Keratinocyte (primary cell): ENCODE measurements around the gene SLC35A2. TPM values are rescaled to one million over a fixed set of nuclear protein-coding genes. Genes with fewer than 3 reads are reported as not detected.

Experiments
- DNase-seq: peaks from one replicate; pipeline ENCODE4 v3.0.0-alpha.2; 2011; ENCODE audit warnings: low read depth, missing footprints, low spot score
- FAIRE-seq: peaks from 2 replicates; lab custom pipeline; 2011; peaks lifted over from hg19 to GRCh38; lab: Jason Lieb, UNC
- H2AFZ ChIP-seq: 2 replicates; pipeline ENCODE4 v1.6.0; 2012; ENCODE audit warnings: low read length, control low read depth, inconsistent platforms; ENCODE audit not compliant: control insufficient read depth
- H3K27ac ChIP-seq: 2 replicates; pipeline ENCODE4 v1.5.1; 2011; ENCODE audit warnings: low read length; ENCODE audit not compliant: control insufficient read depth, insufficient read depth
- H3K27me3 ChIP-seq: 3 replicates; pipeline ENCODE4 v1.6.0; 2011; ENCODE audit warnings: low read length; ENCODE audit not compliant: control insufficient read depth, insufficient read depth; ENCODE audit errors: extremely low read depth
- H3K36me3 ChIP-seq, 2 experiments: 2 replicates in 1 of 2; 3 replicates in 1 of 2; pipeline ENCODE4 v1.5.1; 2011; ENCODE audit warnings: low read length in 2 of 2, mild to moderate bottlenecking in 1 of 2; ENCODE audit not compliant: control insufficient read depth in 2 of 2, insufficient read depth in 2 of 2; ENCODE audit errors: extremely low read depth in 1 of 2
- H3K4me1 ChIP-seq: 3 replicates; pipeline ENCODE4 v1.5.1; 2011; ENCODE audit warnings: low read length; ENCODE audit not compliant: control insufficient read depth, insufficient read depth; ENCODE audit errors: extremely low read depth
- H3K4me2 ChIP-seq: 3 replicates; pipeline ENCODE4 v1.6.0; 2011; ENCODE audit warnings: low read depth, low read length; ENCODE audit not compliant: control insufficient read depth, insufficient read depth; ENCODE audit errors: extremely low read depth
- H3K4me3 ChIP-seq, 3 experiments: fragments of 200-600 bp in 1 of 3; sonication (generic) in 1 of 3; 2 replicates in 2 of 3; 3 replicates in 1 of 3; pipeline ENCODE4 v1.5.1; 2011 to 2016; ENCODE audit warnings: low read length in 3 of 3, mild to moderate bottlenecking in 3 of 3, control low read depth in 2 of 3, inconsistent platforms in 1 of 3, low read depth in 1 of 3, mixed read lengths in 1 of 3, mixed run types in 1 of 3, moderate library complexity in 1 of 3; ENCODE audit not compliant: control insufficient read depth in 2 of 3, insufficient read depth in 2 of 3; ENCODE audit errors: extremely low read depth in 1 of 3
- H3K79me2 ChIP-seq: 2 replicates; pipeline ENCODE4 v1.6.0; 2012; ENCODE audit warnings: low read length; ENCODE audit not compliant: control insufficient read depth, insufficient read depth
- H3K9ac ChIP-seq: 3 replicates; pipeline ENCODE4 v1.6.0; 2011; ENCODE audit warnings: low read length; ENCODE audit not compliant: control insufficient read depth, insufficient read depth; ENCODE audit errors: extremely low read depth
- H3K9me1 ChIP-seq: 3 replicates; pipeline ENCODE4 v1.6.0; 2011; ENCODE audit warnings: low read length; ENCODE audit not compliant: control insufficient read depth, insufficient read depth; ENCODE audit errors: extremely low read depth
- H3K9me3 ChIP-seq: 2 replicates; pipeline ENCODE4 v1.5.1; 2012; ENCODE audit warnings: low read depth, low read length; ENCODE audit not compliant: control insufficient read depth
- H4K20me1 ChIP-seq: 3 replicates; pipeline ENCODE4 v1.6.0; 2011; ENCODE audit warnings: low read length; ENCODE audit not compliant: control insufficient read depth, insufficient read depth; ENCODE audit errors: extremely low read depth
- EZH2 ChIP-seq: IDR thresholded peaks from one replicate; pipeline ENCODE4 v1.6.1; 2012; ENCODE audit warnings: inconsistent platforms, mild to moderate bottlenecking, low read length, moderate library complexity
- dilution Hi-C: fragments of 300-500 bp; cut with MboI; formaldehyde crosslinking; loops from one replicate; pipeline ENCODE4 v1.7.0; 2020; ENCODE audit warnings: low sequenced_read_pairs; ENCODE audit not compliant: extremely low pct_ligation_motif_present
- polyA plus RNA-seq, 5 experiments: library from polyadenylated mRNA; depleted of rRNA in 3 of 5; stranded (reverse) in 3 of 5; stranded (forward) in 1 of 5; unstranded in 1 of 5; fragments of >200 nt; gene quantifications; 1 replicate in 1 of 5; 2 replicates in 3 of 5; 3 replicates in 1 of 5; pipeline versions ENCODE4 v1.2.1 to v1.2.3, GENCODE V29; 2011 to 2012; ENCODE audit warnings: missing spikeins in 2 of 5, low read depth in 1 of 5, low replicate concordance in 1 of 5
- TF ChIP-seq, protein P1 (sequence below), 3 experiments: IDR thresholded peaks in 1 of 3; conservative IDR thresholded peaks in 1 of 3; optimal IDR thresholded peaks in 1 of 3; 2 replicates in 2 of 3; 3 replicates in 1 of 3; pipeline versions ENCODE3 to v1.5.1; 2011; ENCODE audit warnings: low read length in 3 of 3, mild to moderate bottlenecking in 3 of 3, moderate library complexity in 2 of 3, control low read depth in 1 of 3, inconsistent platforms in 1 of 3; ENCODE audit not compliant: insufficient read depth in 2 of 3; ENCODE audit errors: extremely low read depth in 1 of 3

The SLC35A2 gene
- polyA plus RNA-seq, 1 donor (not counting 4 experiments of a cell fraction or from before 2014, with no cell fraction given): 39.4 TPM

GRCh38 chrX:48891402-48892288 is 19.8 kb downstream of the SLC35A2 start:
- Histone ChIP-seq H3K4me2 (peak overlapping the region; percentile 63), H2AFZ (no peak overlapping the region), H3K4me1 (peaks cover 3% of the 10 kb centered on the region), H3K9me1 (no peaks in the 10 kb centered on the region), H4K20me1 (no peaks in the 10 kb centered on the region), H3K4me3 (peak overlapping the region; percentile 41 to 63 (median 57)), H3K27me3 (no peaks in the 10 kb centered on the region), H3K9ac (peak overlapping the region; percentile 13), H3K36me3 (no peaks in the 10 kb centered on the region), H3K27ac (no peak overlapping the region), H3K9me3 (no peaks in the 10 kb centered on the region), H3K79me2 (peaks cover 7% of the 10 kb centered on the region)
- no peak for DNase-seq
- FAIRE-seq: peak; percentile 41
- no peak for TF ChIP-seq EZH2
- TF ChIP-seq, protein P1, sequence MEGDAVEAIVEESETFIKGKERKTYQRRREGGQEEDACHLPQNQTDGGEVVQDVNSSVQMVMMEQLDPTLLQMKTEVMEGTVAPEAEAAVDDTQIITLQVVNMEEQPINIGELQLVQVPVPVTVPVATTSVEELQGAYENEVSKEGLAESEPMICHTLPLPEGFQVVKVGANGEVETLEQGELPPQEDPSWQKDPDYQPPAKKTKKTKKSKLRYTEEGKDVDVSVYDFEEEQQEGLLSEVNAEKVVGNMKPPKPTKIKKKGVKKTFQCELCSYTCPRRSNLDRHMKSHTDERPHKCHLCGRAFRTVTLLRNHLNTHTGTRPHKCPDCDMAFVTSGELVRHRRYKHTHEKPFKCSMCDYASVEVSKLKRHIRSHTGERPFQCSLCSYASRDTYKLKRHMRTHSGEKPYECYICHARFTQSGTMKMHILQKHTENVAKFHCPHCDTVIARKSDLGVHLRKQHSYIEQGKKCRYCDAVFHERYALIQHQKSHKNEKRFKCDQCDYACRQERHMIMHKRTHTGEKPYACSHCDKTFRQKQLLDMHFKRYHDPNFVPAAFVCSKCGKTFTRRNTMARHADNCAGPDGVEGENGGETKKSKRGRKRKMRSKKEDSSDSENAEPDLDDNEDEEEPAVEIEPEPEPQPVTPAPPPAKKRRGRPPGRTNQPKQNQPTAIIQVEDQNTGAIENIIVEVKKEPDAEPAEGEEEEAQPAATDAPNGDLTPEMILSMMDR (optimal IDR thresholded peaks at IDR 0.05 in 1 of 3, IDR thresholded peaks at IDR 0.05 in 1 of 3, conservative IDR thresholded peaks at IDR 0.05 in 1 of 3; ENCODE audit: extremely low read depth in 1 of 3, insufficient read depth in 2 of 3, low read length in 3 of 3): peak; percentile 34 to 48 (median 41)
- dilution Hi-C loops: no loop called here

- Histone ChIP-seq H3K27ac (no peak overlapping the region), H3K4me3 (peak overlapping the region; percentile 41 to 63 (median 57)), H2AFZ (peak overlapping the region; percentile 78), H3K79me2 (peaks cover 4% of the 10 kb centered on the region), H3K4me1 (no peaks in the 10 kb centered on the region), H3K9ac (peak overlapping the region; percentile 13), H3K9me1 (no peaks in the 10 kb centered on the region), H4K20me1 (no peaks in the 10 kb centered on the region), H3K4me2 (peak overlapping the region; percentile 63), H3K36me3 (no peaks in the 10 kb centered on the region), H3K9me3 (no peaks in the 10 kb centered on the region), H3K27me3 (no peaks in the 10 kb centered on the region)
- no peak for TF ChIP-seq EZH2
- TF ChIP-seq, protein P1 (optimal IDR thresholded peaks at IDR 0.05 in 1 of 3, IDR thresholded peaks at IDR 0.05 in 1 of 3, conservative IDR thresholded peaks at IDR 0.05 in 1 of 3; ENCODE audit: extremely low read depth in 1 of 3, insufficient read depth in 2 of 3, low read length in 3 of 3): no peak
- no peak for DNase-seq
- dilution Hi-C loops: no loop called here
- FAIRE-seq: no peak
Measured at GRCh38 chrX:48890934-48891401, 20.5 kb downstream of the SLC35A2 start.
